HCT116 (cell line): ENCODE results near the gene NDUFS2.

Experiments used
- EZH2 ChIP-seq: fragments of 200-600 bp; sonication (generic); IDR thresholded peaks from 2 replicates; pipeline ENCODE4 v1.6.1; 2017; ENCODE audit warnings: antibody characterized with exemption, mixed run types
- POLR2A ChIP-seq: IDR thresholded peaks from 2 replicates; pipeline ENCODE4 v1.7.0; 2011; ENCODE audit warnings: borderline replicate concordance; ENCODE audit not compliant: insufficient read depth, insufficient read length; ENCODE audit errors: extremely low read depth
- SP1 ChIP-seq: IDR thresholded peaks from 2 replicates; pipeline ENCODE4 v1.6.1; 2012; ENCODE audit warnings: low read depth
- SRF ChIP-seq: IDR thresholded peaks from 2 replicates; pipeline ENCODE4 v1.6.1; 2012; ENCODE audit warnings: low read depth
- TF ChIP-seq, protein P1 (sequence below), 3 experiments: fragments of 200-600 bp in 1 of 3; sonication (generic) in 1 of 3; IDR thresholded peaks in 2 of 3; conservative IDR thresholded peaks in 1 of 3; 2 replicates each; pipeline ENCODE4 v1.5.1; 2012 to 2017; ENCODE audit warnings: low read depth in 2 of 3, low read length in 2 of 3, antibody characterized with exemption in 1 of 3, borderline replicate concordance in 1 of 3, control low read depth in 1 of 3, mild to moderate bottlenecking in 1 of 3, mixed read lengths in 1 of 3, mixed run types in 1 of 3, moderate library complexity in 1 of 3; ENCODE audit not compliant: insufficient read depth in 1 of 3
- TF ChIP-seq, protein P2 (sequence below): IDR thresholded peaks from 2 replicates; pipeline ENCODE4 v1.6.1; 2012
- TF ChIP-seq, protein P3 (sequence below): IDR thresholded peaks from 2 replicates; pipeline ENCODE4 v1.6.1; 2012

DNA sequence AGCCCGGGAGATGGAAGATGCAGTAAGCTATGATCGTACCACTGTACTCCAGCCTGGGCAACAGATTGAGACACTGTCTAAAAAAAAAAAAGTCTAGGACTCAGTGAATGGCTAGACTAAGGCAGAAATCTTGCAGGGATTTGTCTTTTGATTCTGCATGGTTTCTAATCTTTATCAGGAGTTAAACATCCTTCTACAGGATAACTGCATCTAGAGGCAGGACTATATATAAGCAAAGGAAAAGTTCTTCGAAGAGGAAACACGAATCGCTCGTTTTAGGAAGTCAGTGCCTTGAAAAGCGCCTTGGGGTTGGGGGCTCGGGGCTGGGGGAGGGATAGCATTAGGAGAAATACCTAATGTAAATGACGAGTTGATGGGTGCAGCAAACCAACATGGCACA, 49.0 kb upstream of the NDUFS2 start:
- TF ChIP-seq EZH2, result no peak
- TF ChIP-seq, protein P1, sequence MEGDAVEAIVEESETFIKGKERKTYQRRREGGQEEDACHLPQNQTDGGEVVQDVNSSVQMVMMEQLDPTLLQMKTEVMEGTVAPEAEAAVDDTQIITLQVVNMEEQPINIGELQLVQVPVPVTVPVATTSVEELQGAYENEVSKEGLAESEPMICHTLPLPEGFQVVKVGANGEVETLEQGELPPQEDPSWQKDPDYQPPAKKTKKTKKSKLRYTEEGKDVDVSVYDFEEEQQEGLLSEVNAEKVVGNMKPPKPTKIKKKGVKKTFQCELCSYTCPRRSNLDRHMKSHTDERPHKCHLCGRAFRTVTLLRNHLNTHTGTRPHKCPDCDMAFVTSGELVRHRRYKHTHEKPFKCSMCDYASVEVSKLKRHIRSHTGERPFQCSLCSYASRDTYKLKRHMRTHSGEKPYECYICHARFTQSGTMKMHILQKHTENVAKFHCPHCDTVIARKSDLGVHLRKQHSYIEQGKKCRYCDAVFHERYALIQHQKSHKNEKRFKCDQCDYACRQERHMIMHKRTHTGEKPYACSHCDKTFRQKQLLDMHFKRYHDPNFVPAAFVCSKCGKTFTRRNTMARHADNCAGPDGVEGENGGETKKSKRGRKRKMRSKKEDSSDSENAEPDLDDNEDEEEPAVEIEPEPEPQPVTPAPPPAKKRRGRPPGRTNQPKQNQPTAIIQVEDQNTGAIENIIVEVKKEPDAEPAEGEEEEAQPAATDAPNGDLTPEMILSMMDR (IDR thresholded peaks at IDR 0.05 in 2 of 3, conservative IDR thresholded peaks at IDR 0.05 in 1 of 3; ENCODE audit: borderline replicate concordance in 1 of 3, insufficient read depth in 1 of 3, low read depth in 2 of 3, low read length in 2 of 3), result no peak
- TF ChIP-seq, protein P2, sequence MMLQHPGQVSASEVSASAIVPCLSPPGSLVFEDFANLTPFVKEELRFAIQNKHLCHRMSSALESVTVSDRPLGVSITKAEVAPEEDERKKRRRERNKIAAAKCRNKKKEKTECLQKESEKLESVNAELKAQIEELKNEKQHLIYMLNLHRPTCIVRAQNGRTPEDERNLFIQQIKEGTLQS, result no peak
- TF ChIP-seq POLR2A, result no peak
- TF ChIP-seq, protein P3, sequence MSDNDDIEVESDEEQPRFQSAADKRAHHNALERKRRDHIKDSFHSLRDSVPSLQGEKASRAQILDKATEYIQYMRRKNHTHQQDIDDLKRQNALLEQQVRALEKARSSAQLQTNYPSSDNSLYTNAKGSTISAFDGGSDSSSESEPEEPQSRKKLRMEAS, result no peak
- TF ChIP-seq SRF, result no peak
- no peak for TF ChIP-seq SP1
